Measurements from ENCODE around the gene AMN.
"Not testable (repeated sequence)": the region's sequence is repeated elsewhere in the genome, so short reads cannot be mapped to it uniquely, and the experiment has no call there.

AMN gene

DNA sequence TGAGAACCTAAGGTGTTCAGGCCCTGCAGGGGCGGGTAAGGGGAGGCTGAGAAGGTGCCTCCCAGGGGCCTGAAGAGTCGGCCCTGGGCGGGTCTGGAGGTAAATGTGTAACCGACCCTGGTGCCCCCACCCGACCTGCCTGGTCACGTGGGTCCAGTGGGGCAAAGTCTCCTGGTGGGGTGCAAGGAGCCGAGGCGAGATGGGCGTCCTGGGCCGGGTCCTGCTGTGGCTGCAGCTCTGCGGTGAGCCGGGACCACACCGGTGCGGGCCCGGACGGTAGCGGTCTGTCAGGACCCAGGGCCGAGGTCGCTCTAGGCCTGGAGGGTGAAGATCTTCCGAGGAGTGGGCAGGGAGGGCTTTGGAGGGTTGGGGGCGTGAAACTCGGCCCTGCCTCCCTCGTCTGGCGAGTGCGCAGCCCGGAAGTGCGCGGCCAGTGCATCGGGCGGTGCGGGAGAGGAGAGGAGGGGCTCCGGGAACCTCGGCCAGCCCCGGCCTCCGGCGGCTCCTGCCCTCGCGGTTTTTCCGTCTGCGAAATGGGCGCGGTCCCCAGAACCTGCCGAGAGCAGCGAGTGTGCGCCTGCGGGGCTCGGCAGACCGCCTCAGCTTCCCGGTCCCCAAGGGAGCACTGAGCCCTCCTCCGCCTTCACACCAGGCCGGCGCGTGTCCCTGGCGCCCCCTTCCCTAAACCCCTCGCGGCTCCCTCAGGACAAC, at the start of gene AMN:
AMN (plus strand) TSS at position 174 of the 711 bp plus-strand sequence; CDS start at position 200, 26 bp downstream.
- no peak for DNase-seq (ENCODE audit: low read depth in 2 of 2)

DNA sequence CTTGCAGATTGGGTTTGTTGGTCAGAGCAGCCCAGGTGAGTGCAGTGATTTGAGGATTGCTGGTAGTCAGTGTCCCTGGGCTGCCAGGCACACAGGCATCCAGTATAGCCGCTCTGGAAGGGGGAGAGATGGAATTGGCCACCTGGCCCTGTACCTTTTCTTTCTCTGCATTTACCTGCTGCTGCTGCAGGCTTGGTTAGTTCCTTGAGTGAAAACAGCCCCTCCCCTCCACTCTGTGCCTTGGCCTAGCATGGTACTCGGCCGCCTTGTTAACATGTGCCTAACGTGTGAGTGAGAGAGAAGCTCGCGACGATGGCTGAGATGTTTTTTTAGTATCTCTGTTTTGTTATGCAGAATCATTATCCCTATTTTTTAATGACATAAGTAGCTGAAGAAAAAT, 49.3 kb upstream of the AMN start:
- no peak for DNase-seq (ENCODE audit: low read depth in 2 of 2)

DNA sequence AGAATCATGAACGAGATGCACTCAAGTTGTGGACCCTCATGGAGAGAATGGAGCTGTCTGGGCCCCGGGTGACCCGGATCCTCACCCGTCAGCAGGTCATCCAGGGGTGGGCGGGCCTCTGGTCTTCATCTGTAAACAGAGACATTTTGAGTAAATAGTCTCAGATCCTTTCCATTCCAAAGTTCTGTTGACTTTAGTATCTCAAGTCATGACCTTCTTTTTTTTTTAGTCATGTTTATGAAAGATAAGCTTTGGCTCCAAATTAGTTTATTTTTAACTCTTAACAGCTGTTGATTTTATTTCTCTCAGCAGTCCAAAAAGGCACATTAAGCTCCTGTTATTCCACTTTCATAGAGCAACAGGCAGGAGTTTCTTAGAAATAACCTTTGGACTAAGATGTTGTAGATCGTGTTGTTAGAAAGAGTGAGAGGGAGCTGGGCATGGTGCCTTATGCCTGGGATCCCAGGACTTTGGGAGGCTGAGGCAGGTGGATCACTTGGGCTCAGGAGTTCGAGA, 48.9 kb upstream of the AMN start:
- no peak for DNase-seq (ENCODE audit: low read depth in 2 of 2)

DNA sequence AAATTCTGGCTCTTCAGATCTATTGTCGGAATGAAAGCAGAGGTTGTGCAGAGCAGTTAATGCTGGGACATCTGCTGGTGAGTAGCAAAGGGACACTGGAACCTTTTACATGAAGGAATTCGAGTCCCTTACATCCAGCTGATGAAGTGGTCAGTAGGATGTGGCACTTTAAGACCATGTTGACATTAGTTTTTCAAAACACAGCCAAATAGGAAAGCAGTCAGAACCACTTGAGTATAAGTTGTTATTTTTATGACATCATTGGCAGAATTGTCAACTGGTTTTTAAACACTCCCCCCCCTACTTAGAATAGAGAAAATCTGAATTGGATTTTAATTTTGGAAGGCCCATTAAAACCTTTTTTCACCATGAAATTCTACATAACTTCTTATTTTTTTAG, 46.8 kb upstream of the AMN start:
- no peak for DNase-seq (ENCODE audit: low read depth in 2 of 2)

DNA sequence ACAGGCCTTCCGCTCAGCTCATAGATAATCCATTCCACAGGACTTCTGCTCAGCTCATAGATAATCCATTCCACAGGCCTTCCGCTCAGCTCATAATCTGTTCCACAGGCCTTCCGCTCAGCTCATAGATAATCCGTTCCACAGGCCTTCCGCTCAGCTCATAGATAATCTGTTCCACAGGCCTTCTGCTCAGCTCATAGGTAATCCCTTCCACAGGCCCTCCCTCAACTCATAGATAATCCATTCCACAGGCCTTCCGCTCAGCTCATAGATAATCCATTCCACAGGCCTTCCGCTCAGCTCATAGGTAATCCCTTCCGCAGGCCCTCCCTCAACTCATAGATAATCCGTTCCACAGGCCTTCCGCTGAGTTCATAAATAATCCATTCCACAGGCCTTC, 45.0 kb upstream of the AMN start:
- not testable (repeated sequence) for DNase-seq (ENCODE audit: low read depth in 2 of 2)

DNA sequence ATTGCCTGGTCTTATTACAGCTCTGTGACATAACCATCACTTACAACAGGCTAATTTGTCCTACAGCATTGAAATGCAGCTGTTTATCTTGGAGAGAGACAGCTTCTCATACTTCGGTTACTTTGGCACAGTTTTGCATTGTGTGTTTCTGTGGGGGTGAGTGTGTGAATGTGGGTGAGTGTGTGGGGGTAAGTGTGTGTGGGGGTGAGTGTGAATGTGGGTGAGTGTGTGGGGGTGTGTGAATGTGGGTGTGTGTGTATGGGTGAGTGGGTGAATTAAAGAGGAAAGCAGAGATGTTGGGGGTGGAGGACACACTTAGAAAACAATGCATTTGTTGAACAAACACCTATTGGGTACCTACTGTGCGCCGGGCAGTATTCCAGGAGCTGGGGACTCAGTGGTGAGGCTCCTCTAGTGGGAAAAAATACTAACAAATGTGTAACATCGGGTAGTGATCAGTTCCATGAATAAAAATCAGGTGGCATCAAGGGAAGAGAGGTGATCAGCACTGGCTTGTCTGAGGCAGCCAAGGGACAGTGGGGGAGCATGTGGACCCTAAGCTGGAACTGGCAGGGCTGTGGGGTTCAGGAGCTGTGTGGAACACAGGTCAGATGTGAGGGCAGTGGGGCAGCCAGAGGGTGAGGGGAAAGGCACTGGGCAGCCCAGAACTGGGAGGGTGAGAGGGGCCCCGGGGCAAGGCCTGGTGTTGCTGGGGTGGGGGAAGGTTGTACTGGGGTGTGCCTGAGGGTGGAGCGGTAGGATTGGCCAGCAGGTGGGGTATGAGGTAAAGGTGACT, 44.1 kb upstream of the AMN start:
- DNase-seq (ENCODE audit: low read depth in 2 of 2): no peak

DNA sequence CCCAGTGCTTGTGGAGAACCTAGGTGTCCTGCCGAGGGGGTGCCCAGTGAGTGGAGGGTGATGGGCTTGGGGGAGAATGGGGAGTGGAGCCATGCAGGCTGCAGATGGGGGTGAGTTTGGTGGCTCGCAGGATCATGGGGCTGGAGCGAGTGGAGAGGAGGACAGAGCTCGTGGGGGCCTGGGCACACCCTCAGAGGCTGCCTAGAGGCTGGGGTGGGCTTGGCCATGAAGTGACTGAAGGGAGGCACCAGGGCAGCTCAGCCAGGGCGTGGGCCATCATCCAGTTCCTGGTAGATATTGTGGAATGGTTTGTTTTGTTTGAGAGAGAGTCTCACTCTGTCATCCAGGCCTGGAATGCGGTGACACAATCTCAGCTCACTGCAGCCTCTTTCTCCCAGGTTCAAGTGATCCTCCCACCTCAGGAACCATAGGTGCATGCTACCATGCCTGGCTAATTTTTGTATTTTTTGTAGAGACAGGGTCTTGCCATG, 43.4 kb upstream of the AMN start:
- DNase-seq (ENCODE audit: low read depth in 2 of 2): no peak

DNA sequence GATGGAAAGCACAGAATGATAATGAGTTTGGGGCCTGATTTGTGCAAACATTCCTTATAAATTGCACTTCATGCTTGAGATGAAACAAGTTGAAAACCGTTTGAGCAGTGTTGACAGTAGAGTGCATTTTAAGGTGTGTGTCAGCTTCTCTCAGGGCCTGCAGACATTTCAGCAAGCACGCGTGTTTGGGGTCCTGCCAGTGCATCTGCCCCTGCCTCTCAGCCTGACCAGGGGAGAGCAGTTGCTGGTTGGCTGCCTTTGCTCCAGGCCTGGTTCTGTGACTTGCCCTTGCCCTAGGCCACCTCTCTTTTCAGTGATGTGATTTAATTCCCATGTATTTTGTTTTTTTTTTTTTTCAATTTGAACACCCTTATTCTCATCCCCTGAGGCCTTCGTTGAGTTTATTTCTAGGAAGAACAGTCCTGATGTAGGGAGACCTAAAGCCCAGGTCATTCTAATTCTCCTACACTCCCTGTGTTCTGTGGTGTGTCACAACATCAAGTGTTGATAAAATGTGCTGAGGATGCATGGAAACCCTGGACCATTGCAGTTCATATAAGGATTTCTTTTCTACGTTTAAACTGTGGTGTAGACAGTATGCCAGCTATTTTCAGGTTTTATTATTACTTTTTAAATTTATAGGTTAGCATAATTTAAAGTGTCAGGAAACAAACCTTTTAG, 40.1 kb upstream of the AMN start:
- DNase-seq (ENCODE audit: low read depth in 2 of 2): no peak

DNA sequence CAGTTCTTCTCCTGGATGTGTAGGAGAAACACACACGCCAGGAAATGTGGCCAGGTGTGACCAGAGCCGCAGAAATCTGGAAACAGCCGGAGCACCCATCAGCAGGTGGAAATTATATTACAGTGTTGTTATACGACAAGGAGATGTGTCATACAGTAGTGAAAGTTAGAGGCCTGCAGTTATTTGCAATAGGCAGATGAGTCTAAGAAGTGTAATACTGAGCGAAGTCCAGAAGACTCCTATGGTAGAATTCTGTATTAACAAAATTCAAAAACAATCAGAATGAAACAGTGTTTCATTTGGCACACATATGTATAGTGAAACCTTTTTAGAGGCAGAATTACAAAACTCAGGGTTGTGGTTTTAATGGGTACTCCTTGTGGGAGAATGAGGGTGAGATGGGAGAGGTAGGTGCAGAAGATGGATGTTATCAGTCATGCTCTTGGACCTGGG, 39.3 kb upstream of the AMN start:
- DNase-seq (ENCODE audit: low read depth in 2 of 2): no peak

DNA sequence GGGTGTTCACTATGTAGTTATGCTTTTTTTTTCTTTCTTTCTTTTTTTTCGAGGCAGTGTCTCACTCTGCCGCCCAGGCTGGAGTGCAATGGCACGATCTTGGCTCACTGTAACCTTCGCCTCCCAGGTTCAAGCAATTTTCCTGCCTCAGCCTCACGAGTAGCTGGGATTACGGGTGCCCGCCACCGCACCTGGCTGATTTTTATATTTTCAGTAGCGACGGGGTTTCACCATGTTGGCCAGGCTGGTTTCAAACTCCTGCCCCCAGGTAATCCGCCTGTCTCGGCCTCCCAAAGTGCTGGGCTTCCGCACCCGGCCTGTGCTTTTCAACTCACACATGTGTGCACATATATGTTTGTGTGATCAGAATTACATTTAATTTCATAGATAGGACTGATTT, 38.9 kb upstream of the AMN start:
- DNase-seq (ENCODE audit: low read depth in 2 of 2): no peak

DNA sequence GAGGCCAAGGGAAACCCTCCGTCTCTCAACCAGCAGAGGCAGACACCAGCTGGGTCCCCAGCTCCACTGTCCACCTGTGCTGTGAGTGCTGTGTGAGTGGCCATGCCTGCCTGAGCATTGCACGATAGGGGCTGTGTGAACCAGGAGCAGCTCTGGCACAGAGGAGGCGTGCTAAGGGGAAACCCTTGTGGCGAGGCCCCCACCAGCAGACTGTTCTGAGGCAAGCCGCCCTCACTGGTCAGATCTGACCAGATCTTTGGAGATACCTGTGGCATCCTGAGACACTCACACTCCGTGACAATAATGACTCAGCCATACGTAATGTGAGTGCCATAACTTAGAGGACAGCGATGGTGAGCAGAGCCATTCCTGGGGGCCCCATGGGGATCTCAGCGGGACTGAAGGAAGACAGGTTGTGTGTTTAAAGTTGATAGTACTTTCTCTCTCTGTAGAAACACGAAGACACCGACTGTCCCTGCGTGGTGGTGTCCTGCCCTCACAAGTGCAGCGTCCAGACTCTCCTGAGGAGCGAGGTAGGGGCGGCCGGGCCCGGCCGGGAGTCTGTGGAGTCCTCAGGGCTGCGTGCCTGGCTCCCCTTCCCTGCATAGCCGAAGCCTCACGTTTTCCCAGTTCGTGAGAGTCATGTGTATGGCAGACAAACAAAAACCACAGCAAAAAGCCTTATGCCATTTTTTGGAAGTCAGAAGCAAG, 36.6 kb upstream of the AMN start:
- DNase-seq (ENCODE audit: low read depth in 2 of 2): no peak

DNA sequence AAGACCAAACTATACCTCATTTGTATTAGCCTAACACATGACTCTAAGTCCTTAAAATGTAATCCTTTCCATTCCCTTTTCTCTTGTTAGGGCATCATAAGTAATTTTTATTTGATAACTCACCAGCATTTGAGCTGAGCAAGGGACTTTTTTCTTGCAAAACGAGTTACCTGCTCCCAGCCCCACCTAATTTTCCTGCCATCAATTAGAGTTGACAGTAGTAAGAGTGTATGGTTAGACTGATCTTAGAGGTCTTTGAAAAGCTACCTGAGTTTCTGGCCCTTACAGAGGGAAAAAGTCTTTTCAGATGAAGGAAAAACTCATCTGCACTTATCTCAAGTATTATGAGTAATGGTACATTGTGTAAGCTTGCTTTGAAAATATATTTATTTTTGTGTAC, 33.7 kb upstream of the AMN start:
- no peak for DNase-seq (ENCODE audit: low read depth in 2 of 2)

DNA sequence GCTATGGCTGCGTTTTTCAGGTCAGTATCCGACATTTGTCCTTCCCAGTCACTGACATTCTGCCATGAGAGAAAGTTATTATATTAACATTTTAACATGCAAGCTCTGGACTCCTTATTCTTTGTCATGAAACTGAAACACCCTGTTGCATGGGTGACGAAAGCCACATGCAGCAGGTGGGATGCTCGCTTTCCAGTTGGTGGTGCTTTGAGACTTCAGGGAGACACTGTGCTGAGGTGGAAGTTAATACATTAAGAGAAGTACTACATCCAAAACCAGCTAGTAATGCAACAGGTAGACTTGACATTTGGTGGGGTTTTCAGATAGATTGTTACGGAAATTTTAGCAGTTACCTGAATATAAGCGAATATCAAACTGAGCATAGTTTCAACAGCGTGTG, 32.8 kb upstream of the AMN start:
- DNase-seq (ENCODE audit: low read depth in 2 of 2): no peak

DNA sequence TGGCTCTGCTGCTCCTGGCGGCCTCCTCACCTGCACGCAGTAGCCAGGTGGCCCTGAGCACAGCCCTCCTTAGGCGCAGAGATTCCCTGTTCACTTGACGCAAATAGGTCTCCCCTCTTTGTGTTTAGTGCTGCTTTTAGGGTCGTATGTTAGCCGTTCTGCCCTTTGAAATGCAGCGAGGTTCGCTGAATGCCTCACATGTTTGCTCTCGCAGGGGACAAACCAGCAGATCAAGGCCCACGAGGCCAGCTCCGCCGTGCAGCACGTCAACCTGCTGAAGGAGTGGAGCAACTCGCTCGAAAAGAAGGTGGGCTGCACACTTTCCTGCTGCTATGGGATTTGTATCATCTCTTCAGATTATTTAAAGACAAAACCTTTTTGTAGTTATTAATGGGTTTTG, 31.4 kb upstream of the AMN start:
- DNase-seq (ENCODE audit: low read depth in 2 of 2): no peak

DNA sequence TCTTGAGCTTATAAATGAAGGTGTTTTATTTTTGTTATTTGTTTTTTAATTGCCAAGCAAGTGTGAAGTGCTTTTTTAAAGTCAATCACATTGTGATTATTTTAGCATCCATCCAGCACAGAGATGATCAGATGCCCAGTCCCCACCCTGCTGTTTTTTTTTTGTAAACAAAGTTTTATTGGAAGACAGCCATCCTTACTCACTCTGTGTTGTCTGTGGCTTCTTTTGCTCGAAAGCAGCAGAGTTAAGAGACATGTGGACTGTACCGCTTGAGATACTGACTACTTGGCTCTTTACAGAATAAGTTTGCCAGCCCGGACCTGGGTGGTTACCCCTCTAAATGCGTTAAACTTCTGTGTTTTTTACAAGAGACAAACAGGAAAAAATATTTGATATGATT, 30.9 kb upstream of the AMN start:
- DNase-seq (ENCODE audit: low read depth in 2 of 2): no peak

DNA sequence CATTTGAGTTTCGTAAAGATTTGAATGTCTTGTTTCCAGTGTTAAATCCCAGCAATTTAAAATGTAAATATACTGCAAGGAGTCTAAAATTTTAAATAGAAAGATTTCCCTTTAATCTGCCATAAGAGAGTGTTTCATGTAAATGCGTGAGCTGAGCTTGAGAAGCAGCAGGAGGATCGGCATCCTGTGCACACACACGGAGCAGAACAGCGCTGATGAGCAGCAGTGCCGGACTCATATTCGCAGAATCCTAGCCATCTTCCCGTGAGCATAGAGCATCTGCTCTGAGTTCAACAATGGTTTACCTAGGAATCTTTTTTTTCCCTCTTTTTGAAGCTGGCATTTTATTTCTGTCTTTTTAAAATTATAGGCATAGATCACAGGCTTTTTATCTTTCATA, 29.8 kb upstream of the AMN start:
- DNase-seq (ENCODE audit: low read depth in 2 of 2): no peak

DNA sequence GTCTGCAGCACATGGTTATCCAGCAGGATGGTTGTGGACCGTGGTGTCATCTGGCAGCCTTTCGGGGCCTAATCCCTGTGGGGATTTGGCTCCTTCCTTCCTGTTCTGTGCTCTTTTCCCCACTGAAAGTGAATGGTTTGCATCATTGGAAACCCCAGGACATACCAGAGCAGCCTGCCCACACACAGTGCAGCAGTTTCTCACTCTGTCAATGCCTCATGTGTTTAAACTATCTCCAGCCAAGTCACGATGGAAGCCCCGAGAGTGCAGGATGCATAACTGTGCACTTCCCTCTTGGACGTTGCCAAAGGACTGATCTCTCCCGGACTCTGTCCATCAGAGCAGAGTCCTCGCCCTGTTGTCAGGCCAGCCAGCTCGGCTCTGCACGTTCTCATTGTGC, 29.0 kb upstream of the AMN start:
- DNase-seq (ENCODE audit: low read depth in 2 of 2): no peak

DNA sequence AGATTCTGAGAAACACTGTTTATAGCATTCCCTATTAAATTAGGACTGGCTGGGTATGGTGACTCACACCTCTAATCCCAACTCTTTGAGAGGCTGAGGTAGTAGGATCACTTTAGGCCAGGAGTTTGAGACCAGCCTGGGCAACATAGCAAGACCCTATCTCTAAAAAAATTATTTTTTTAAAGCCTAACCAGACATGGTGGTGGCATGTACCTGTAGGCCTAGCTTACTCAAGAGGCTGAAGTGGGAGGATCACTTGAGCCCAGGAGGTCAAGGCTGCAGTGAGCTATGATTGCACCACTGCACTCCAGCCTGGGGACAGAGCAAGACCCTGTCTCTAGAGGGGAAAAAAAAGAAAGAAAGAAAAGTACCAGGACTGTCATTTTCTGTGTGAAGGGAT, 25.7 kb upstream of the AMN start:
- not testable (repeated sequence) for DNase-seq (ENCODE audit: low read depth in 2 of 2)

DNA sequence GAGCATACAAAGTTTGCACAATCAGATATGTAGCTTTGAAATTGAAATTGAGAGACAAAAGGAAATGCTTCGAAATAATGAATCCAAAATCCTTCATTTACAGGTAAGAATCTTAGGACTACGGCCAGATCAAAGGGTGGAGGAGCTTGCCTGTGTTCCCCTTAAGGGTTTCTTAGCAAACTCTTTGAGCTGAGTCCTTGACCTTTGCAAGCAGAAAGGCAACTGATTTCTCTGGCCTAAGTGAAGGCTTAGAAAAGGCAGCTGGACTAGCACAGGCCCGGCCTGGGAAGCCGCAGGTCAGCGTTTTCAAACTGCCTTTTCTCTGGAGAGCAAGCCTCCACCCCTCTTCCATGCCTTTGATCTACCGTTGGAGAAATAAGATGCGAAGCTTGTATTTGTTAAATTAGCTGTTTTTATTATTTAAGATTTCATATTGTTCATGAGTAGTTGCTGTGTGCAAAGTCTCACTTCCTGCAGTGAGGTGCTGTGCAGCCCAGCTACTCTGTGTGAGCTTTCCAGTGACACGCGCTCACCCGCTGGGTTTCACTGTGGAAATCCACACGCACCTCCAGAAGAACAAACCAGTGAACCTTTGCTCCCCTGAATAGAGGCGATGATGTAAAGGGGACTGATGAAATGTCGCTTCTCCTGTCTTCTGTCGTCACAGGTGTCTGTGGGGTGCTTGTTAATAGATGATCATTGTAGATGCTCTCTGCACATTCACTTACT, 25.0 kb upstream of the AMN start:
- DNase-seq (ENCODE audit: low read depth in 2 of 2): no peak

DNA sequence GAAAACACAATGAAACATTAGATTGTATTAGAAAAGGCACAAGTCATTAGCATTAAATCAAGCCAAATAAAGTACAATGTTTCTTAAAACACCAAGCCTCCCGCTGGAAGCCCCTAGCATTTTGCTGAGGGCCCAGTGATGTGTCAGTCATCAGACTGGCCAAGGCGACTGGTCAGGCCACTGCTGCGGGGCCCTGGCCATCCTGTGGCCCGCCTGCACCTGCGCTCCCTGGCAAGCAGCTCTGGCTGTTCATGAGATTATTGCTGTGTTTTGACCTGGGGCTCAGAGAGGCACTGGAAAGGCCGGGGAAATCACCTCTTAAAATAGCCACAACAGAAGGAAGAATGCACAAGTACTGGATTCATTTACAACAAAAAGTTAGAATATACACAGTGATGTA, 24.2 kb upstream of the AMN start:
- no peak for DNase-seq (ENCODE audit: low read depth in 2 of 2)
